Ishikawa (cell line): ENCODE measurements around the gene ZSCAN1.

Experiments
- CEBPB ChIP-seq: IDR thresholded peaks from 2 replicates; pipeline ENCODE4 v1.6.1; 2012
- CREB1 ChIP-seq: IDR thresholded peaks from 2 replicates; pipeline ENCODE4 v1.6.1; 2012; ENCODE audit warnings: low read depth
- EGR1 ChIP-seq: IDR thresholded peaks from 2 replicates; pipeline ENCODE4 v1.6.1; 2012
- EP300 ChIP-seq: IDR thresholded peaks from 2 replicates; pipeline ENCODE4 v1.6.1; 2012; ENCODE audit warnings: borderline replicate concordance
- MAX ChIP-seq: IDR thresholded peaks from 2 replicates; pipeline ENCODE4 v1.6.1; 2012
- NFIC ChIP-seq: IDR thresholded peaks from 2 replicates; pipeline ENCODE4 v1.6.1; 2012
- RAD21 ChIP-seq: IDR thresholded peaks from 2 replicates; pipeline ENCODE4 v1.6.1; 2012; ENCODE audit warnings: low read depth
- REST ChIP-seq: IDR thresholded peaks from 2 replicates; pipeline ENCODE4 v1.6.1; 2012; ENCODE audit warnings: low read depth, mild to moderate bottlenecking
- TAF1 ChIP-seq: IDR thresholded peaks from 2 replicates; pipeline ENCODE4 v1.6.1; 2012; ENCODE audit warnings: low read depth, mild to moderate bottlenecking
- TEAD4 ChIP-seq: IDR thresholded peaks from 2 replicates; pipeline ENCODE4 v1.6.1; 2012
- USF1 ChIP-seq: IDR thresholded peaks from 2 replicates; pipeline ENCODE4 v1.6.1; 2012
- YY1 ChIP-seq: IDR thresholded peaks from 2 replicates; pipeline ENCODE4 v1.6.1; 2012; ENCODE audit warnings: low read depth

- TF ChIP-seq REST (no peak), TEAD4 (no peak), RAD21 (no peak), CEBPB (no peak), EP300 (no peak), TAF1 (no peak), EGR1 (no peak), MAX (no peak), USF1 (no peak), YY1 (no peak), CREB1 (no peak), NFIC (no peak)
Measured at GRCh38 chr19:58044391-58044790, 10.6 kb downstream of the ZSCAN1 start.
